HG02981 (cell line): Measurements from ENCODE around the gene BICD2.
"Not testable (repeated sequence)": the region's sequence is repeated elsewhere in the genome, so short reads cannot be mapped to it uniquely, and the experiment has no call there.

Experiments used
- ATAC-seq: cut with Tn5 transposase; IDR thresholded peaks from one replicate; pipeline ENCODE4 v1.9.1; 2021; ENCODE audit warnings: mild to moderate bottlenecking, moderate library complexity; ENCODE audit not compliant: unreplicated experiment

The BICD2 gene

GRCh38 chr9:92764381-92764987 is at the start of gene BICD2:
BICD2 (minus strand) TSS chr9:92764833; CDS start chr9:92764744, 89 bp downstream.
- ATAC-seq: peak; percentile 92

- not testable (repeated sequence) for ATAC-seq
Measured at GRCh38 chr9:92809629-92810326, 45.1 kb upstream of the BICD2 start.

- no peak for ATAC-seq
Measured at GRCh38 chr9:92808726-92809451, 44.3 kb upstream of the BICD2 start.

GRCh38 chr9:92807757-92808725 is 43.4 kb upstream of the BICD2 start:
- ATAC-seq: no peak

GRCh38 chr9:92807031-92807756 is 42.6 kb upstream of the BICD2 start:
- no peak for ATAC-seq

GRCh38 chr9:92804727-92805126 is 40.1 kb upstream of the BICD2 start:
- no peak for ATAC-seq

- no peak for ATAC-seq
Measured at GRCh38 chr9:92798358-92798757, 33.7 kb upstream of the BICD2 start.

GRCh38 chr9:92796337-92796804 is 31.7 kb upstream of the BICD2 start:
- not testable (repeated sequence) for ATAC-seq

GRCh38 chr9:92795598-92796336 is 31.1 kb upstream of the BICD2 start:
- ATAC-seq: no peak

GRCh38 chr9:92795000-92795399 is 30.4 kb upstream of the BICD2 start:
- no peak for ATAC-seq

- ATAC-seq: no peak
Measured at GRCh38 chr9:92794426-92794825, 29.8 kb upstream of the BICD2 start.

- ATAC-seq: no peak
Measured at GRCh38 chr9:92790542-92791527, 26.2 kb upstream of the BICD2 start.

GRCh38 chr9:92786298-92786697 is 21.7 kb upstream of the BICD2 start:
- ATAC-seq: no peak

GRCh38 chr9:92781899-92782298 is 17.3 kb upstream of the BICD2 start:
- no peak for ATAC-seq

GRCh38 chr9:92780206-92780605 is 15.6 kb upstream of the BICD2 start:
- no peak for ATAC-seq

GRCh38 chr9:92775466-92775865 is 10.8 kb upstream of the BICD2 start:
- no peak for ATAC-seq

- ATAC-seq: no peak
Measured at GRCh38 chr9:92774274-92774673, 9.6 kb upstream of the BICD2 start.

GRCh38 chr9:92773810-92774209 is 9.2 kb upstream of the BICD2 start:
- ATAC-seq: no peak
